PC-3 (cell line): ENCODE data around the gene USP46. TPM values are rescaled to one million over a fixed set of nuclear protein-coding genes. Genes with fewer than 3 reads are reported as not detected.

ENCODE experiments used
- ATAC-seq: fragments of 200-7000 bp; cut with Tn5 transposase; 2 replicates; pipeline ENCODE4 v1.9.1; 2020; ENCODE audit warnings: mild to moderate bottlenecking, moderate library complexity
- BruUV-seq: library from RNA; stranded (reverse); fragments of 400-500 nt; replicated peaks from 2 replicates; lab custom pipeline; 2021; lab: Mats Ljungman, UMichigan
- CTCF ChIA-PET: fragments of 300-600 bp; sonication (Branson Sonifier 250); formaldehyde crosslinking; loops from one replicate; lab custom pipeline; 2022; ENCODE audit warnings: antibody characterized with exemption; lab: Charles Lee
- POLR2A ChIA-PET: fragments of 300-600 bp; sonication (Branson Sonifier 250); formaldehyde crosslinking; loops from one replicate; lab custom pipeline; 2022; ENCODE audit warnings: antibody characterized with exemption; ENCODE audit not compliant: unreplicated experiment; lab: Charles Lee
- DNase-seq: peaks from one replicate; pipeline ENCODE4 v3.0.0-alpha.2; 2015
- H2AFZ ChIP-seq: fragments of 300-600 bp; sonication (generic); 2 replicates; pipeline ENCODE4 v1.6.0; 2016; ENCODE audit warnings: antibody characterized with exemption, low read length
- H3F3A ChIP-seq: fragments of 300-600 bp; sonication (generic); one replicate; pipeline ENCODE4 v1.6.0; 2017; ENCODE audit warnings: antibody characterized with exemption, low read length, control low read depth, mild to moderate bottlenecking; ENCODE audit not compliant: unreplicated experiment
- H3K27ac ChIP-seq: fragments of 300-600 bp; sonication (generic); 2 replicates; pipeline ENCODE4 v1.5.1; 2016; ENCODE audit warnings: mild to moderate bottlenecking, low read length
- H3K27me3 ChIP-seq: fragments of 300-600 bp; sonication (generic); 2 replicates; pipeline ENCODE4 v1.6.1; 2016; ENCODE audit warnings: low read length, mixed read lengths
- H3K36me3 ChIP-seq: fragments of 300-600 bp; sonication (generic); 2 replicates; pipeline ENCODE4 v1.6.1; 2016; ENCODE audit warnings: low read depth, mixed run types, low read length, mixed read lengths
- H3K4me1 ChIP-seq: fragments of 300-600 bp; sonication (generic); 2 replicates; pipeline ENCODE4 v1.5.1; 2016; ENCODE audit warnings: low read length; ENCODE audit not compliant: insufficient read depth
- H3K4me2 ChIP-seq: fragments of 300-600 bp; sonication (generic); 2 replicates; pipeline ENCODE4 v1.6.0; 2016; ENCODE audit warnings: low read length
- H3K4me3 ChIP-seq: fragments of 300-600 bp; sonication (generic); 2 replicates; pipeline ENCODE4 v1.5.1; 2016; ENCODE audit warnings: mild to moderate bottlenecking, low read length, mixed read lengths
- H3K79me2 ChIP-seq: fragments of 300-600 bp; sonication (generic); 2 replicates; pipeline ENCODE4 v1.6.1; 2017; ENCODE audit warnings: low read length, mixed read lengths
- H3K9ac ChIP-seq: fragments of 300-600 bp; sonication (generic); 2 replicates; pipeline ENCODE4 v1.6.0; 2016; ENCODE audit warnings: mild to moderate bottlenecking, low read length
- H3K9me2 ChIP-seq: fragments of 300-600 bp; sonication (generic); replicated peaks from 2 replicates; pipeline ENCODE4 v1.6.1; 2016; ENCODE audit warnings: mixed run types, low read length, mixed read lengths
- H3K9me3 ChIP-seq: fragments of 300-600 bp; sonication (generic); 2 replicates; pipeline ENCODE4 v1.6.1; 2016; ENCODE audit warnings: low read length, mixed read lengths
- H4K20me1 ChIP-seq: fragments of 300-600 bp; sonication (generic); 2 replicates; pipeline ENCODE4 v1.6.1; 2016; ENCODE audit warnings: low read length, mixed read lengths
- CTCF ChIP-seq: fragments of 300-600 bp; sonication (generic); conservative IDR thresholded peaks from 2 replicates; pipeline ENCODE4 v1.5.1; 2017; ENCODE audit warnings: antibody characterized with exemption, low read depth, mild to moderate bottlenecking, low read length
- EZH2 ChIP-seq: fragments of 300-600 bp; sonication (generic); IDR thresholded peaks from one replicate; pipeline ENCODE4 v1.6.1; 2017; ENCODE audit warnings: antibody characterized with exemption, mild to moderate bottlenecking, low read length; ENCODE audit not compliant: unreplicated experiment
- EZH2phosphoT487 ChIP-seq: fragments of 300-600 bp; sonication (generic); IDR thresholded peaks from 2 replicates; pipeline ENCODE4 v1.6.1; 2018; ENCODE audit warnings: mild to moderate bottlenecking, antibody characterized with exemption, low read length, borderline replicate concordance
- intact Hi-C: fragments of 100-400 bp; cut with micrococcal nuclease; formaldehyde crosslinking; loops from 2 replicates; pipeline ENCODE4 v1.9.0; 2023
- total RNA-seq: library from RNA; depleted of rRNA; stranded (reverse); fragments of >200 nt; gene quantifications from 2 replicates; pipeline ENCODE4 v1.2.3, GENCODE V29; 2014

Gene USP46
- total RNA-seq, 1 experiment from 2014 or later: 9.4 TPM

GRCh38 chr4:52689096-52689495, 30.0 kb upstream of the USP46 start:
- no peak for DNase-seq
- Histone ChIP-seq H3K4me1 (no peaks in the 10 kb centered on the region), H3K4me3 (no peak overlapping the region), H3K9me2 (no peaks in the 10 kb centered on the region), H3K9ac (no peak overlapping the region), H3K27me3 (peaks cover 7% of the 10 kb centered on the region; the same call in 1 of the 2 replicates), H3K27ac (no peak overlapping the region), H3K4me2 (no peak overlapping the region), H4K20me1 (no peaks in the 10 kb centered on the region), H3K9me3 (peaks cover 10% of the 10 kb centered on the region), H2AFZ (no peak overlapping the region), H3F3A (no peaks in the 10 kb centered on the region), H3K79me2 (no peaks in the 10 kb centered on the region), H3K36me3 (0 out of 2 replicates have a peak, but pooled peaks cover 1% of the 10 kb centered on the region)
- no peak for TF ChIP-seq EZH2
- TF ChIP-seq CTCF: no peak
- no peak for ATAC-seq
- intact Hi-C loops: no loop called here
- no TSS peak for BruUV-seq
- ChIA-PET POLR2A (interaction anchor here (1.0 kb wide), 1 partner anchor 33 kb away, joined by 3 read pairs; no protein-coding TSS in a partner anchor), CTCF (no interaction called here)

- Histone ChIP-seq H3K4me2 (no peak overlapping the region), H3K79me2 (no peaks in the 10 kb centered on the region), H3K9ac (no peak overlapping the region), H3F3A (no peaks in the 10 kb centered on the region), H3K36me3 (no peaks in the 10 kb centered on the region), H3K4me1 (no peaks in the 10 kb centered on the region), H2AFZ (no peak overlapping the region), H3K9me2 (no peaks in the 10 kb centered on the region), H4K20me1 (no peaks in the 10 kb centered on the region), H3K27me3 (peaks cover 7% of the 10 kb centered on the region; the same call in 1 of the 2 replicates), H3K9me3 (0 out of 2 replicates have a peak, but pooled peaks cover 5% of the 10 kb centered on the region), H3K27ac (no peak overlapping the region), H3K4me3 (no peak overlapping the region)
- no TSS peak for BruUV-seq
- DNase-seq: no peak
- intact Hi-C loops: no loop called here
- no peak for ATAC-seq
- TF ChIP-seq EZH2: no peak
- no peak for TF ChIP-seq EZH2phosphoT487
- TF ChIP-seq CTCF: no peak
- CTCF ChIA-PET: interaction anchor here (0.7 kb wide), 1 partner anchor 136 kb away, joined by 3 read pairs; no protein-coding TSS in a partner anchor
- POLR2A ChIA-PET: no interaction called here
Observed at GRCh38 chr4:52687696-52688095, 28.6 kb upstream of the USP46 start.

GRCh38 chr4:52685316-52685715, 26.2 kb upstream of the USP46 start:
- ChIA-PET CTCF (interaction anchor here (0.6 kb wide), 1 partner anchor 419 kb away, joined by 9 read pairs; no protein-coding TSS in a partner anchor), POLR2A (no interaction called here)
- H3K9ac ChIP-seq: no peak overlapping the region
- no peaks in the 10 kb centered on the region for H3K9me2 ChIP-seq
- H2AFZ ChIP-seq: no peak overlapping the region
- DNase-seq: no peak
- no peaks in the 10 kb centered on the region for H3K4me1 ChIP-seq
- H3K79me2 ChIP-seq: no peaks in the 10 kb centered on the region
- intact Hi-C loops: no loop called here
- no peaks in the 10 kb centered on the region for H3K9me3 ChIP-seq
- no peaks in the 10 kb centered on the region for H4K20me1 ChIP-seq
- no peaks in the 10 kb centered on the region for H3K36me3 ChIP-seq
- TF ChIP-seq EZH2: no peak
- H3K27me3 ChIP-seq: peaks cover 7% of the 10 kb centered on the region; the same call in 1 of the 2 replicates
- BruUV-seq: no TSS peak
- H3K4me3 ChIP-seq: no peak overlapping the region
- H3K4me2 ChIP-seq: no peak overlapping the region
- H3F3A ChIP-seq: no peaks in the 10 kb centered on the region
- no peak for ATAC-seq
- H3K27ac ChIP-seq: no peak overlapping the region
